GM10266 (cell line): ENCODE measurements around the gene HACD1.
"Not testable (repeated sequence)": the region's sequence is repeated elsewhere in the genome, so short reads cannot be mapped to it uniquely, and the experiment has no call there.

Experiments used
- DNase-seq: peaks from one replicate; pipeline ENCODE4 v3.0.0; 2012; ENCODE audit errors: extremely low spot score
- TF ChIP-seq, protein P1 (sequence below): IDR thresholded peaks from 2 replicates; pipeline ENCODE4 v1.5.1; 2012; ENCODE audit warnings: mild to moderate bottlenecking, low read depth; ENCODE audit not compliant: control insufficient read depth, insufficient read depth; ENCODE audit errors: missing control alignments

Gene HACD1

DNA sequence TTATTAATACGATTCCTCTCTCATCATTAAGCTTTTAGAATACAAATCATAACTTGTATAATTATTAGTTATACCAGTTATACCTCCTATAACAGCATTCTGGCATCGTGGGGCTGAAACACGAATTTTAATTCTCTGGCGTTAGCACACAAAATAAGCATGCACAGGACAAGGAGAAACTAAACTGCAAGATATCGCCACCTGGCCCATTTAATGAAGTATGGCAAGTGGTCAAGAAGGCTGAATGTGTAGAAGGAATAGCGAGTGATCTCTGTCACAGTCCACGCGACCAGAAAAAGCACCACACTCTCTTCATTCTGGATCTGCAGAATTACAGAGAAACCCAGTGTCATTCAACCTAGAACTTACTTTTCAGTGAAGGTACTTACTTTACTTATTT, 18.1 kb downstream of the HACD1 start:
- no peak for DNase-seq
- TF ChIP-seq, protein P1, sequence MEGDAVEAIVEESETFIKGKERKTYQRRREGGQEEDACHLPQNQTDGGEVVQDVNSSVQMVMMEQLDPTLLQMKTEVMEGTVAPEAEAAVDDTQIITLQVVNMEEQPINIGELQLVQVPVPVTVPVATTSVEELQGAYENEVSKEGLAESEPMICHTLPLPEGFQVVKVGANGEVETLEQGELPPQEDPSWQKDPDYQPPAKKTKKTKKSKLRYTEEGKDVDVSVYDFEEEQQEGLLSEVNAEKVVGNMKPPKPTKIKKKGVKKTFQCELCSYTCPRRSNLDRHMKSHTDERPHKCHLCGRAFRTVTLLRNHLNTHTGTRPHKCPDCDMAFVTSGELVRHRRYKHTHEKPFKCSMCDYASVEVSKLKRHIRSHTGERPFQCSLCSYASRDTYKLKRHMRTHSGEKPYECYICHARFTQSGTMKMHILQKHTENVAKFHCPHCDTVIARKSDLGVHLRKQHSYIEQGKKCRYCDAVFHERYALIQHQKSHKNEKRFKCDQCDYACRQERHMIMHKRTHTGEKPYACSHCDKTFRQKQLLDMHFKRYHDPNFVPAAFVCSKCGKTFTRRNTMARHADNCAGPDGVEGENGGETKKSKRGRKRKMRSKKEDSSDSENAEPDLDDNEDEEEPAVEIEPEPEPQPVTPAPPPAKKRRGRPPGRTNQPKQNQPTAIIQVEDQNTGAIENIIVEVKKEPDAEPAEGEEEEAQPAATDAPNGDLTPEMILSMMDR = peak; percentile 32

DNA sequence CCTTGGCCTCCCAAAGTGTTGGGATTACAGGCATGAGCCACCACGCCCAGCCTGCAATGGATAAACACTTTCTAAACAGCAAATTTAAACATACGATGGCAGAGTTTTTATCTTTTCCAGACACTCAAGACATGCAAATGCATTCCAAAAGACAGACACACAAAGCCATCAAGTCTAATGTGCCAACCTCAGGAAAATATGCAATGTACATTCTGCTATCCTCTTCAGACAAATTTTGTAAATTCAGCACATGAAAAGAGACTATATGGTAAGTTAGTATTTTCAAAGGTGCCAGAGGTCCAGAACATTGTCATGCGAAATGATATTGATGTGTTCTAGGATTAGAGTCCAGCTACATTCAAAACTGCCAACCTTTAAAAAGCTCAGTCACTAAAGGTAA, 19.8 kb downstream of the HACD1 start:
- TF ChIP-seq, protein P1 = no peak
- DNase-seq = no peak

DNA sequence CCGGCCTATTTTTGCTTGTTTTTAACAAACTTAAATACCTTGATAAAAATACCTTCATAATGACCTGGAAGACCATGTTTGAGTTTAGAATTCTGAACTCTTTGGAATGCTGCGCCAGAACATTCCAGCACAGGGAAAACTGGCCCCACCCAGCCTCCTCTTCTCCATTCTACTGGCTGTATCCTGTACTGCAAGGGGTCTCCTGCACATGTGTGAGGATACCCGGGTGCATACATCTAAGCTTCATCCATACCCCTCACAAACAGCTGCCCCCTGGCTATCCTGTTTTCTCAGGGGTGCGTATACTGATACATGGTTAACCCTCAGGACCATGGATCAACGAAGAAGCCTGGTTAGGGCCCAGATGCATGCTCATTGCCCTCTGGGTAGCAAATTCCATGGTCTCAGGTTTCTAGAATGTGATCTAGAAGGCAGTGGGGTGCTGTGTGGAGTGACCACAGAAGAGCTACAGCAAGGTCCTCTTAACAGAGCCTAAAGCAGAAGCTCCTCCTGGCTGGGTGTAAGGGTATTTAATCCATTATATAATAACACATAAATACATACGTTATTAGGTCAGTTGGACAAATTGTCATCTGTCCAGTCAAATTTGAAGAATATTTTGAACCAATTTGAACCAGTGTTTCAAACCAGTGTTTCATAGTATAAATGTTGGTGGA, 26.1 kb downstream of the HACD1 start:
- no peak for DNase-seq
- TF ChIP-seq, protein P1 = no peak

DNA sequence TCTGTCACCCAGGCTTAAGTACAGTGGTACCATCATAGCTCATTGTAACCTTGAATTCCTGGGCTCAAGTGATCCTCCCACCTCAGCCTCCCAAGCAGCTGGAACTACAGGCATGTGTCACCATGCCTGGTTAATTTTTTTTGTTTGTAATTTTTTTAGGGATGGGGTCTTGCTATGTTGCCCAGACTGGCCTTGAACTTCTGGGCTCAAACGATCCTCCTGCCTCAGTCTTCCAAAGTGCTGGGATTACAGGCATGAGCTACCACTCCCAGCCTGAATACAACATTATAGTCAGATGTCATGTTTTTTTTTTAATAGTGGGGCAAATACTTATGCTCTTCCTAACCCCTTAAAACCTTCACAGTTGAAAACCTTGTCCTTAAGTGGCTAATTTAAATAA, 27.9 kb downstream of the HACD1 start:
- not testable (repeated sequence) for DNase-seq

DNA sequence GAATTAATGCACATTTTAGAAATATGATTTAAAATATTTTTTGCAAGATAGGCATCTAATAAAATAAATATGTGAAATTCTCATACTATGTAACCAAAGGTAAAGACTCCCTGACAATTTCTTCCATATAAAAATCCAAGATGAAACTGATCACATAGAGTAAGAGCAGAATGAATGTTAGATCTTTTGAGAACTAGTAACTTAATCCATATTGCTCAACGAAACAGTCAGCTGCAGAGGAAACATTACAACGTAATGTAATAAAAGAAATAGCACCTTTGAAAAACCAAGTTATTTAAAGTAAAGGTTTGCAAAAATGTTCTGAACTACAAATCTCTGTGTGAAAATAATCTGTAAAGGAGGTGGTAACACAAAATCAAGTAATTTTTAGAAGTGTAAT, 28.8 kb downstream of the HACD1 start:
- DNase-seq = no peak
- TF ChIP-seq, protein P1 = no peak

DNA sequence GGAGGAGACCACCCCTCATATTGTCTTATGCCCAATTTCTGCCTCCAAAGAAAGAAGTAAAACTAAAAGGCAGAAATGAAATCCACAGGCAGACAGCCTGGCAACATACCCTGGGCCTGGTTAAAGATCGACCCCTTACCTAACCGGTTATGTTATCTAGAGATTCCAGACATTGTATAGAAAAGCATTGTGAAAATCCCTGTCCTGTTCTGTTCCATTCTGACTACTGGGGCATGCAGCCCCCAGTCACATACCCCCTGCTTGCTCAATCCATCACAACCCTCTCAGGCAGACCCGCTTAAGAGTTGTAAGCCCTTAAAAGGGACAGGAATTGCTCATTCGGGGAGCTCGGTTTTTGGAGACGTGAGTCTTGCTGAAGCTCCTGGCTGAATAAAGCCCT, 29.9 kb downstream of the HACD1 start:
- DNase-seq = not testable (repeated sequence)

DNA sequence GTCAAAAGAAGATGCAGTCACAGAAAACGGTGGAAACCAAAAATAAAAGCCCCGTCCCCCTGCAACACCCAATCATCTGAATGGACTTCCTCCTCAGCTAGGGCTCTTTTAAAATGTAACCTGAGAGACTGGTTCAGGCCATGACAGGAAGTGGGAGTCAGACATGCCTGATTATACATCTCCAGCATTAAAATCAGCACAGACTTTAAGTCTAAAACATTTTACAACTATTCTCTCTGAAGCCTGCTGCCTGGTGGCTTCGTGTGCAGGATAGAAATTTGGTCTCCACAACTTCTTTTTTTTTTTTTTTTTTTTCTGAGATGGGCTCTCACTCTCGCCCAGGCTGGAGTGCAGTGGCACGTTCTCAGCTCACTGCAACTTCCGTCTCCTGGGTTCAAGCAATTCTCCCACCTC, 30.3 kb downstream of the HACD1 start:
- TF ChIP-seq, protein P1 = no peak
- no peak for DNase-seq

DNA sequence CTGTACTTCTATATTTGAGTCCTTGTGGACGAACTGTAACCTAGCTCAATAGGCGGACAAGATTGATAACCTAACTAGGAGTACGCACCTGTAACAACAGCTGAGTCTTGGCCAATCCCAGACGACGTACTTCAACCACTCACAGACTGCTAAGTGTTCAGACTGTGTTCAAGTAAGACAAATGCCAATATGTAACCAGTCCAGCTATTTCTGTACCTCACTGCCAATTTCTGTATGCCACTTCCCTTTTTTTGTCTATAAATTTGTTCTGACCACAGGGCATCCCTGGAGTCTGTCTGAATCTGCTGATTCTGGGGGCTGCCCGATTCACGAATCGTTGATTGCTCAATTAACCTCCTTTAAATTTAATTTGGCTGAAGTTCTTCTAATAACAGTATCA, 32.2 kb downstream of the HACD1 start:
- no peak for DNase-seq
- TF ChIP-seq, protein P1 = no peak

DNA sequence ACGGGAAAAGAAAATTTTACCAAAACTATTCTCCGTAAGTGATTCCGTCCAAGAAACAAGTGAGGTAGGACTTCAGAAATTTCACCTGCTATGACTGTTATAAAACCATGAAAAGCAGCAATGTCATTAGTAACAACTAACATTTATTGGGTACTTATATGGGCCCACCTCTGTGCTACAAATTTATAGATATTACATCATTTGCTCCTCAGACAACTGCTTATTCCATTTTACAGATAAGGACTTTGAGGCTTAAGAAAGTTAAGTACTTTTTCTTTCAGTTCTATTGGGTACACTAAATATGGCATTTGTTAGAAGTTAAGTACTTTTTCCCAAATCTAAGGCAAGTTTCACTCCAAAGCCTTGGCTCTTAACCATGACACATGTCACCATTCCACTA, 36.3 kb downstream of the HACD1 start:
- TF ChIP-seq, protein P1 = no peak
- no peak for DNase-seq
